GM23338 (cell line): ENCODE measurements around the gene FCHSD2.

Experiments used
- CREB1 ChIP-seq: fragments of 250-450 bp; sonication (Bioruptor Pico); IDR thresholded peaks from 2 replicates; pipeline ENCODE4 v1.5.0; 2020; ENCODE audit warnings: low read depth, mild to moderate bottlenecking, moderate library complexity
- ETS1 ChIP-seq: IDR thresholded peaks from 2 replicates; pipeline ENCODE4 v1.6.1; 2016; ENCODE audit warnings: antibody characterized with exemption
- EZH2 ChIP-seq: fragments of 200-600 bp; sonication (generic); IDR thresholded peaks from one replicate; pipeline ENCODE4 v1.8.0; 2017; ENCODE audit warnings: antibody characterized with exemption, mild to moderate bottlenecking, low read depth; ENCODE audit not compliant: unreplicated experiment
- EZH2phosphoT487 ChIP-seq: fragments of 200-600 bp; sonication (generic); IDR thresholded peaks from one replicate; pipeline ENCODE4 v1.8.1; 2018; ENCODE audit warnings: antibody characterized with exemption; ENCODE audit not compliant: unreplicated experiment
- JUNB ChIP-seq: IDR thresholded peaks from one replicate; pipeline ENCODE4 v1.6.1; 2016; ENCODE audit warnings: antibody characterized with exemption; ENCODE audit not compliant: unreplicated experiment
- NANOG ChIP-seq: IDR thresholded peaks from 2 replicates; pipeline ENCODE4 v1.6.1; 2016; ENCODE audit warnings: antibody characterized with exemption, borderline replicate concordance
- POLR2AphosphoS5 ChIP-seq: IDR thresholded peaks from 2 replicates; pipeline ENCODE4 v1.6.1; 2016; ENCODE audit warnings: antibody characterized with exemption, low read depth
- REST ChIP-seq: IDR thresholded peaks from one replicate; pipeline ENCODE4 v1.6.1; 2018; ENCODE audit warnings: antibody characterized with exemption; ENCODE audit not compliant: unreplicated experiment
- STAT1 ChIP-seq: IDR thresholded peaks from one replicate; pipeline ENCODE4 v1.6.1; 2016; ENCODE audit warnings: antibody characterized with exemption; ENCODE audit not compliant: unreplicated experiment
- ZNF114 ChIP-seq: fragments of 250-450 bp; sonication (Bioruptor Pico); IDR thresholded peaks from 2 replicates; pipeline ENCODE4 v1.5.0; 2020; ENCODE audit warnings: mild to moderate bottlenecking, moderate library complexity
- ZNF331 ChIP-seq: fragments of 250-450 bp; sonication (Bioruptor Pico); IDR thresholded peaks from 2 replicates; pipeline ENCODE4 v1.5.0; 2020; ENCODE audit warnings: low read depth, mild to moderate bottlenecking, moderate library complexity
- TF ChIP-seq, protein P1 (sequence below), 2 experiments: fragments of 200-600 bp in 1 of 2; sonication (generic) in 1 of 2; conservative IDR thresholded peaks; 2 replicates each; pipeline versions ENCODE4 v1.5.1 to v1.6.1; 2016 to 2017; ENCODE audit warnings: antibody characterized with exemption in 2 of 2, low read depth in 2 of 2, mild to moderate bottlenecking in 2 of 2, moderate library complexity in 1 of 2

DNA sequence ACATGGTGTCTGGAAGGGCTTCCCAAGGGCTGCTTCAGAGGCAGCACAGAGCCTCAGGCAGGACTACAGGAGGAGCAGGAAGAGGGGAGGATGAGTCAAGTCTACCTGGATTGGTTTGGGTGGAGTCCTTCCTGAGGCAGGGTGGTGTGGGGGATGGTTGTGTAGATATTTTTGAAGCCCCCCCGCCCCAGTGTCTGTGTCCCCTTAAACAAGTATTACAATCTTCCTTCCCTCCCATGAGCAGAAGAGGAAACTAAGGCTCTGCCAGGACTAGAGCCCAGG, 34.7 kb upstream of the FCHSD2 start:
- TF ChIP-seq, protein P1, sequence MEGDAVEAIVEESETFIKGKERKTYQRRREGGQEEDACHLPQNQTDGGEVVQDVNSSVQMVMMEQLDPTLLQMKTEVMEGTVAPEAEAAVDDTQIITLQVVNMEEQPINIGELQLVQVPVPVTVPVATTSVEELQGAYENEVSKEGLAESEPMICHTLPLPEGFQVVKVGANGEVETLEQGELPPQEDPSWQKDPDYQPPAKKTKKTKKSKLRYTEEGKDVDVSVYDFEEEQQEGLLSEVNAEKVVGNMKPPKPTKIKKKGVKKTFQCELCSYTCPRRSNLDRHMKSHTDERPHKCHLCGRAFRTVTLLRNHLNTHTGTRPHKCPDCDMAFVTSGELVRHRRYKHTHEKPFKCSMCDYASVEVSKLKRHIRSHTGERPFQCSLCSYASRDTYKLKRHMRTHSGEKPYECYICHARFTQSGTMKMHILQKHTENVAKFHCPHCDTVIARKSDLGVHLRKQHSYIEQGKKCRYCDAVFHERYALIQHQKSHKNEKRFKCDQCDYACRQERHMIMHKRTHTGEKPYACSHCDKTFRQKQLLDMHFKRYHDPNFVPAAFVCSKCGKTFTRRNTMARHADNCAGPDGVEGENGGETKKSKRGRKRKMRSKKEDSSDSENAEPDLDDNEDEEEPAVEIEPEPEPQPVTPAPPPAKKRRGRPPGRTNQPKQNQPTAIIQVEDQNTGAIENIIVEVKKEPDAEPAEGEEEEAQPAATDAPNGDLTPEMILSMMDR (conservative IDR thresholded peaks at IDR 0.05; ENCODE audit: low read depth in 2 of 2) = no peak
- TF ChIP-seq POLR2AphosphoS5 (no peak), JUNB (no peak), ETS1 (no peak), EZH2 (no peak), REST (no peak), STAT1 (no peak), ZNF114 (CRISPR knock-in tag) (no peak), EZH2phosphoT487 (no peak), ZNF331 (CRISPR knock-in tag) (no peak), CREB1 (CRISPR knock-in tag) (no peak), NANOG (no peak)
